Parathyroid adenoma (tissue), 2 donors: Measurements from ENCODE around the gene OCA2.

Experiments used
- H2AFZ ChIP-seq: fragments of 300-600 bp; sonication (generic); one replicate; pipeline ENCODE4 v1.7.0; 2017; ENCODE audit warnings: antibody characterized with exemption, mild to moderate bottlenecking
- H3K27ac ChIP-seq: fragments of 300-600 bp; sonication (generic); one replicate; pipeline ENCODE4 v1.7.0; 2017
- H3K27me3 ChIP-seq: fragments of 300-600 bp; sonication (generic); one replicate; pipeline ENCODE4 v1.7.0; 2017; ENCODE audit warnings: low read length; ENCODE audit not compliant: control insufficient read depth, insufficient read depth
- H3K36me3 ChIP-seq: fragments of 300-600 bp; sonication (generic); one replicate; pipeline ENCODE4 v1.7.0; 2017; ENCODE audit warnings: low read length; ENCODE audit not compliant: control insufficient read depth, insufficient read depth
- H3K4me1 ChIP-seq: fragments of 300-600 bp; sonication (generic); one replicate; pipeline ENCODE4 v1.7.0; 2017; ENCODE audit warnings: control low read depth
- H3K4me2 ChIP-seq: fragments of 300-600 bp; sonication (generic); one replicate; pipeline ENCODE4 v1.7.0; 2017; ENCODE audit warnings: low read length
- H3K4me3 ChIP-seq: fragments of 300-600 bp; sonication (generic); one replicate; pipeline ENCODE4 v1.7.0; 2017; ENCODE audit warnings: low read depth, low read length
- H3K79me2 ChIP-seq: fragments of 300-600 bp; sonication (generic); one replicate; pipeline ENCODE4 v1.7.0; 2017; ENCODE audit warnings: control low read depth
- H3K9ac ChIP-seq: fragments of 300-600 bp; sonication (generic); one replicate; pipeline ENCODE4 v1.7.0; 2017; ENCODE audit warnings: mild to moderate bottlenecking
- H3K9me3 ChIP-seq: fragments of 300-600 bp; sonication (generic); one replicate; pipeline ENCODE4 v1.7.0; 2017; ENCODE audit warnings: low read length; ENCODE audit not compliant: control insufficient read depth
- TF ChIP-seq, protein P1 (sequence below): fragments of 300-600 bp; sonication (generic); IDR thresholded peaks from one replicate; pipeline ENCODE4 v1.7.0; 2017; ENCODE audit warnings: antibody characterized with exemption, mild to moderate bottlenecking
- donor health status: primary hyperparathyroidism.

The OCA2 gene

DNA sequence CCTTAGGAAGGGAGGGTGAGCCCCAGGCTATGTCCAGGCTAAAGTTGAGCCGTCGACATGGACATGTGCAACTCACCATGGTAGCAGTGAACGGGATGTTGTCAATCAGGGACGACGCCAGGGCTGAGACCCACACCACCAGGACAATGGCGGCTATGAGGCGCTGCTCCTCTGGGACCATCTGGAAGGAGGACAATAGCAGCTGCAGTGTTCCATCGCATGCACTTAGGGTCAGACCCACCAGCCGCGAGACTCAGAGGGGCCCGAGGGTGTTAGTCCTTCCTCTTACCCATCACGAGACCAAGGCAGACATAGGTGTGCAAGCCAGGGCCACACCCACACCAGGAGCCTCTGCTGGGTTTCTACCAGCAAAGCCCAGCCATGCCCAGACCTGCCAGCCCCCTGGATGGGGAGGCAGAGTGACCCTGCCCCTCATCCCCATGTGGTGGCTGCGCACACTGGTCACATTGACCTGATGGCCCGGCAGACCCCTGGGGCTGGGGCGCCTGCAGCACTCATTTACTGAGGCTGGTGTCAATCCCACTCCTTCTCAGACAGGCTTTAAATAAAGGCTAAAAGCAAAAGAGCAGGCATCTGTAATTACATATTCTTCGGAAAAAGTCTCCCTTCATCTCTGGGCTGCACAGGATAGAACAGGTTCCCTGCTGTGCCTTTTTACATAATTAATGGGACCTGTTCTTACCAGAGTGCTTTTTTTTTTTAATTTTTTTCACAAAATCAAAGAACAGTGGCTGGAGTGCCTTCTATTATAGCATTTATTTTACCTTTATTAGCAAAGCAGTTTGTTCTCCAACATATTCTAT, 227.8 kb downstream of the OCA2 start:
- no peak overlapping the region for H3K9ac ChIP-seq
- no peak overlapping the region for H3K4me3 ChIP-seq
- H2AFZ ChIP-seq = no peak overlapping the region
- no peaks in the 10 kb centered on the region for H3K36me3 ChIP-seq
- H3K4me2 ChIP-seq = no peak overlapping the region
- H3K79me2 ChIP-seq = no peaks in the 10 kb centered on the region
- TF ChIP-seq, protein P1, sequence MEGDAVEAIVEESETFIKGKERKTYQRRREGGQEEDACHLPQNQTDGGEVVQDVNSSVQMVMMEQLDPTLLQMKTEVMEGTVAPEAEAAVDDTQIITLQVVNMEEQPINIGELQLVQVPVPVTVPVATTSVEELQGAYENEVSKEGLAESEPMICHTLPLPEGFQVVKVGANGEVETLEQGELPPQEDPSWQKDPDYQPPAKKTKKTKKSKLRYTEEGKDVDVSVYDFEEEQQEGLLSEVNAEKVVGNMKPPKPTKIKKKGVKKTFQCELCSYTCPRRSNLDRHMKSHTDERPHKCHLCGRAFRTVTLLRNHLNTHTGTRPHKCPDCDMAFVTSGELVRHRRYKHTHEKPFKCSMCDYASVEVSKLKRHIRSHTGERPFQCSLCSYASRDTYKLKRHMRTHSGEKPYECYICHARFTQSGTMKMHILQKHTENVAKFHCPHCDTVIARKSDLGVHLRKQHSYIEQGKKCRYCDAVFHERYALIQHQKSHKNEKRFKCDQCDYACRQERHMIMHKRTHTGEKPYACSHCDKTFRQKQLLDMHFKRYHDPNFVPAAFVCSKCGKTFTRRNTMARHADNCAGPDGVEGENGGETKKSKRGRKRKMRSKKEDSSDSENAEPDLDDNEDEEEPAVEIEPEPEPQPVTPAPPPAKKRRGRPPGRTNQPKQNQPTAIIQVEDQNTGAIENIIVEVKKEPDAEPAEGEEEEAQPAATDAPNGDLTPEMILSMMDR = no peak
- no peaks in the 10 kb centered on the region for H3K27me3 ChIP-seq
- no peak overlapping the region for H3K27ac ChIP-seq
- H3K4me1 ChIP-seq = no peaks in the 10 kb centered on the region
- H3K9me3 ChIP-seq = no peaks in the 10 kb centered on the region

DNA sequence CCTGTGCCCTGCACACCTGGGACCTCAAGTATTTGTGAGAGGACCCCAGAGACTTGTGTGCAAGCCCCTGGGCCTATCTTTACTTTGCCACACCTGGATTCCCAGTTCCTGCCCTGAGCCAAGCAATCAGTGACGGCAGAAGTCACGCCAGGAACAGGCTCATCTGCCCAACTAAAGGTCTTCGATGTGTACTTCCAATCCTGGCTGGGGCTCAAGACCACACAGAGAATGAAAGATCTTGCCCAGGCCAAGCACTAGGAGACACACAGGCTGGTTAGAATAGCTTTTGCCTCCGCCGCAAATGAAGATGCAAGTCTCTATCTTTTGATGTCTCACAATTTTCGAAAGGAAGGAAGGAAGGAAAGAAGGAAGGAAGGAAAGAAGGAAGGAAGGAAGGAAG, 228.8 kb downstream of the OCA2 start:
- Histone ChIP-seq H3K9ac (no peak overlapping the region), H3K4me1 (no peaks in the 10 kb centered on the region), H2AFZ (no peak overlapping the region), H3K4me2 (no peak overlapping the region), H3K36me3 (no peaks in the 10 kb centered on the region), H3K9me3 (no peaks in the 10 kb centered on the region), H3K4me3 (no peak overlapping the region), H3K27ac (no peak overlapping the region), H3K27me3 (no peaks in the 10 kb centered on the region), H3K79me2 (no peaks in the 10 kb centered on the region)
- TF ChIP-seq, protein P1 = no peak

DNA sequence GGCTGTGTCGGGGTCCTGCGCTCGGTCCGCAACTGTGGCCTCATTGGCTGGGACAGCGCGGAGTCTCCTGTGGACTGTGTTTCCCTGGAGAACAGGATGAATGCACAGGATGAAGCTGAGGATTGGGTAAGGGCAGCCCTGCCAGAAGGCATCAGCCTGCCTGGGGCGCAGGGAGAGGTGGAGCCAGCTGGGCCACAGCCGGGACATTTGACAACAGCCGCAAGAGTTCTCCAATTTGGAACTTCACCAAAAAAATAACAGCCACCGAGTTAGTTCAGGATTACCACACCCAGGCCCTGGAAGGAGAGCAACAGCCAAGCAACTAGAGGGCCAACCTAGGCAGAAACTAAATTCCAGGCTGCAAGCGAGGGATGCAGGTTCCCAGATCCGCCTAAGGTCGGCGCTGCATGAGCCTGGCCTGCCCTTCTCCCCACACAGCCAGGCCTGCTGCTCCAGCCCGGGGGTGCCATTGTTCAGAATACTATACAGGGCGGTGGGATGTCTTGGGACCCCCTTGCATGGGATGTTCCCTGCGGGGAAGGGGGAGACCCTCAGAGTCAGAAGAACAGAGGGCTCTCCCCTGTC, 229.3 kb downstream of the OCA2 start:
- no peaks in the 10 kb centered on the region for H3K4me1 ChIP-seq
- no peaks in the 10 kb centered on the region for H3K9me3 ChIP-seq
- H3K27me3 ChIP-seq = no peaks in the 10 kb centered on the region
- TF ChIP-seq, protein P1 = no peak
- H3K36me3 ChIP-seq = no peaks in the 10 kb centered on the region
- no peak overlapping the region for H3K27ac ChIP-seq
- H3K9ac ChIP-seq = no peak overlapping the region
- H3K4me3 ChIP-seq = no peak overlapping the region
- no peak overlapping the region for H3K4me2 ChIP-seq
- no peaks in the 10 kb centered on the region for H3K79me2 ChIP-seq
- H2AFZ ChIP-seq = no peak overlapping the region

DNA sequence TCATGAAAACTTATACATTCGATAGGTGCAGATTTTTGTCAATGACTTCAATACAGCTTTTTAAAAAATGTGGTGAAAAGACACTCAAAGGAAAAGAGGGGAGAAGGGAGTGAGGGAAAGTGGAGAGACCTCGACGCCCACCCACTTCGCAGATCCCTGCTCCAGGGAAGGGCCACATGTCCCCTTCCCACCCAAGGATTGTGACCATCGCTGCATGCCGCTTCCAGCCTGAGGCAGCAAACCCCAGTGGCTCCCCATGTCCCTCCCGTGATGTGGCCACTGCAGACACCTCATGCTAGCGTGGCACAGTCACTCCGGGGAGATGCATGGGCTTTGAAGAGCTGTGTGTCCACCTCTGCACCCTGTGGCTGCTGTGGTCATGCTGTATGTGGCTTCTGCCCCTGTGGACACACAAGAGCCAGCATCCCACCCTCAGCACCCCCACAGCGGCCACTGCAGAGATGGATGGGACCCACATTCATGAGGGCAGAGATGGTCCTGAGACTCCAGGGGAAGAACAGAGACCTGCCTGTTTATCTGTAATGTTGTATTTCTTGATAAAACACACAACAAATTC, 230.2 kb downstream of the OCA2 start:
- H3K4me1 ChIP-seq = no peaks in the 10 kb centered on the region
- no peak overlapping the region for H2AFZ ChIP-seq
- H3K4me2 ChIP-seq = no peak overlapping the region
- no peak overlapping the region for H3K9ac ChIP-seq
- H3K36me3 ChIP-seq = no peaks in the 10 kb centered on the region
- no peaks in the 10 kb centered on the region for H3K79me2 ChIP-seq
- no peak overlapping the region for H3K4me3 ChIP-seq
- H3K9me3 ChIP-seq = no peaks in the 10 kb centered on the region
- TF ChIP-seq, protein P1 = no peak
- no peaks in the 10 kb centered on the region for H3K27me3 ChIP-seq
- H3K27ac ChIP-seq = no peak overlapping the region
